ENCODE measurements around the gene CCDC192. TPM values are rescaled to one million over a fixed set of nuclear protein-coding genes. Genes with fewer than 3 reads are reported as not detected.
A peak's percentile ranks its signal among the peaks of the same experiment; 100 is the strongest.

The CCDC192 gene
- total RNA-seq, 1 donor from 2014 or later = not detected

GRCh38 chr5:127951791-127952190 lies 248.6 kb downstream of the CCDC192 start:
- ATAC-seq (no peak), DNase-seq (ENCODE audit: missing footprints) (no peak)
- intact Hi-C loops (cut with DNase I) = no loop called here

- DNase-seq (ENCODE audit: missing footprints) = peak; percentile 60
- ATAC-seq = peak; percentile 79
- intact Hi-C loops (cut with DNase I) = loop anchor here (5.0 kb wide), 1 partner anchor 80 kb away; no protein-coding TSS in a partner anchor
Observed at GRCh38 chr5:127957183-127957582, 254.0 kb downstream of the CCDC192 start.

- ATAC-seq (no peak), DNase-seq (ENCODE audit: missing footprints) (no peak)
- intact Hi-C loops (cut with DNase I) = loop anchor here (5.0 kb wide), 1 partner anchor 80 kb away; no protein-coding TSS in a partner anchor
Observed at GRCh38 chr5:127957701-127958239, 254.6 kb downstream of the CCDC192 start.

GRCh38 chr5:127958421-127959011 lies 255.3 kb downstream of the CCDC192 start:
- intact Hi-C loops (cut with DNase I) = loop anchor here (5.0 kb wide), 1 partner anchor 81 kb away; no protein-coding TSS in a partner anchor
- DNase-seq (ENCODE audit: missing footprints) (no peak), ATAC-seq (no peak)

- DNase-seq (ENCODE audit: missing footprints) (peak; percentile 68), ATAC-seq (no peak)
- intact Hi-C loops (cut with DNase I) = loop anchor here (5.0 kb wide), 1 partner anchor 82 kb away; no protein-coding TSS in a partner anchor
Observed at GRCh38 chr5:127959152-127959764, 256.1 kb downstream of the CCDC192 start.

GRCh38 chr5:127960270-127960691 lies 257.1 kb downstream of the CCDC192 start:
- no peak for DNase-seq (ENCODE audit: missing footprints)
- no peak for ATAC-seq
- intact Hi-C loops (cut with DNase I) = loop anchor here (2.0 kb wide), 1 partner anchor 123 kb away; the partner anchor contains the start of gene SLC12A2

- ATAC-seq = peak; percentile 46
- intact Hi-C loops (cut with DNase I) = loop anchor here (2.0 kb wide), 1 partner anchor 122 kb away; the partner anchor contains the start of gene SLC12A2
- no peak for DNase-seq (ENCODE audit: missing footprints)
Observed at GRCh38 chr5:127961006-127961762, 258.0 kb downstream of the CCDC192 start.

- intact Hi-C loops (cut with DNase I) = loop anchor here (2.0 kb wide), 1 partner anchor 121 kb away; the partner anchor contains the start of gene SLC12A2
- DNase-seq (ENCODE audit: missing footprints) = no peak
- no peak for ATAC-seq
Observed at GRCh38 chr5:127961763-127962145, 258.6 kb downstream of the CCDC192 start.

GRCh38 chr5:127962491-127962890 lies 259.3 kb downstream of the CCDC192 start:
- intact Hi-C loops (cut with DNase I) = no loop called here
- no peak for ATAC-seq
- DNase-seq (ENCODE audit: missing footprints) = peak; percentile 43

GRCh38 chr5:127963233-127963632 lies 260.0 kb downstream of the CCDC192 start:
- ATAC-seq = no peak
- no peak for DNase-seq (ENCODE audit: missing footprints)
- intact Hi-C loops (cut with DNase I) = no loop called here

- intact Hi-C loops (cut with DNase I) = no loop called here
- ATAC-seq (no peak), DNase-seq (ENCODE audit: missing footprints) (no peak)
Observed at GRCh38 chr5:127963931-127964330, 260.7 kb downstream of the CCDC192 start.

GRCh38 chr5:127967323-127967982 lies 264.3 kb downstream of the CCDC192 start:
- DNase-seq (ENCODE audit: missing footprints) (no peak), ATAC-seq (no peak)
- intact Hi-C loops (cut with DNase I) = no loop called here

- intact Hi-C loops (cut with DNase I) = no loop called here
- DNase-seq (ENCODE audit: missing footprints) (no peak), ATAC-seq (no peak)
Observed at GRCh38 chr5:127967983-127968592, 264.9 kb downstream of the CCDC192 start.

- DNase-seq (ENCODE audit: missing footprints) (no peak), ATAC-seq (no peak)
- intact Hi-C loops (cut with DNase I) = no loop called here
Observed at GRCh38 chr5:127969002-127969401, 265.8 kb downstream of the CCDC192 start.

- intact Hi-C loops (cut with DNase I) = no loop called here
- ATAC-seq = no peak
- no peak for DNase-seq (ENCODE audit: missing footprints)
Observed at GRCh38 chr5:127969651-127970050, 266.5 kb downstream of the CCDC192 start.

GRCh38 chr5:127970081-127970480 lies 266.9 kb downstream of the CCDC192 start:
- DNase-seq (ENCODE audit: missing footprints) = no peak
- ATAC-seq = no peak
- intact Hi-C loops (cut with DNase I) = no loop called here

- DNase-seq (ENCODE audit: missing footprints) = no peak
- ATAC-seq = peak; percentile 58
- intact Hi-C loops (cut with DNase I) = no loop called here
Observed at GRCh38 chr5:127970854-127971425, 267.7 kb downstream of the CCDC192 start.

- no peak for ATAC-seq
- DNase-seq (ENCODE audit: missing footprints) = no peak
- intact Hi-C loops (cut with DNase I) = no loop called here
Observed at GRCh38 chr5:127975961-127976360, 272.8 kb downstream of the CCDC192 start.
